Measurements from ENCODE around the gene POLR2F. TPM values are rescaled to one million over a fixed set of nuclear protein-coding genes. Genes with fewer than 3 reads are reported as not detected.

Gene POLR2F
- total RNA-seq, 1 experiment from 2014 or later, result 138 TPM

GRCh38 chr22:37982151-37982785 is 28.8 kb downstream of the POLR2F start:
- H3K27me3 Mint-ChIP-seq (ENCODE audit: low read depth), result peaks cover 19% of the 10 kb centered on the region
- no peaks in the 10 kb centered on the region for H3K36me3 Mint-ChIP-seq
- no peak for ATAC-seq
- POLR2A ChIA-PET, result interaction anchor here (0.6 kb wide), 1 partner anchor 156 kb away, joined by 3 read pairs; no protein-coding TSS in a partner anchor
- DNase-seq (ENCODE audit: low spot score), result no peak
- TF ChIP-seq SMAD4 (CRISPR knock-in tag; IDR thresholded peaks at IDR 0.05) (no peak), ZNF416 (CRISPR knock-in tag; IDR thresholded peaks at IDR 0.05) (no peak), TCF7 (CRISPR knock-in tag; IDR thresholded peaks at IDR 0.05; ENCODE audit: low read depth) (no peak), AFF4 (CRISPR knock-in tag; IDR thresholded peaks at IDR 0.05; ENCODE audit: borderline replicate concordance) (no peak), E2F1 (CRISPR knock-in tag; IDR thresholded peaks at IDR 0.05) (no peak), FOXP4 (CRISPR knock-in tag; IDR thresholded peaks at IDR 0.05) (no peak), SMAD3 (CRISPR knock-in tag; IDR thresholded peaks at IDR 0.05; ENCODE audit: borderline replicate concordance) (no peak), ETV6 (CRISPR knock-in tag; IDR thresholded peaks at IDR 0.05) (no peak), MAX (CRISPR knock-in tag; IDR thresholded peaks at IDR 0.05) (no peak), TP53 (CRISPR knock-in tag; IDR thresholded peaks at IDR 0.05) (no peak), EMX1 (CRISPR knock-in tag; IDR thresholded peaks at IDR 0.05) (no peak), ZNF425 (CRISPR knock-in tag; conservative IDR thresholded peaks at IDR 0.05) (no peak), ERG (CRISPR knock-in tag; IDR thresholded peaks at IDR 0.05) (no peak), KAT7 (CRISPR knock-in tag; IDR thresholded peaks at IDR 0.05; ENCODE audit: borderline replicate concordance) (no peak), IRF2 (CRISPR knock-in tag; IDR thresholded peaks at IDR 0.05; ENCODE audit: borderline replicate concordance, low read depth) (no peak), TEAD1 (CRISPR knock-in tag; IDR thresholded peaks at IDR 0.05) (no peak)
- CTCF ChIA-PET, result interaction anchor here (0.9 to 3.3 kb wide), 8 partner anchors 11 to 115 kb away, joined by 3 to 42 read pairs (median 17); no protein-coding TSS in a partner anchor
- H3K4me1 Mint-ChIP-seq, result peaks cover 22% of the 10 kb centered on the region
- no peaks in the 10 kb centered on the region for H3K9me3 Mint-ChIP-seq
- H3K4me3 Mint-ChIP-seq, result peak overlapping the region; percentile 69; the same call in 1 of the 2 replicates
- no peak overlapping the region for H3K27ac Mint-ChIP-seq

All from WTC11 (cell line).